HG02852 (cell line): Measurements from ENCODE around the gene KATNAL2.

ENCODE experiments used
- ATAC-seq: cut with Tn5 transposase; IDR thresholded peaks from one replicate; pipeline ENCODE4 v1.9.1; 2021; ENCODE audit warnings: mild to moderate bottlenecking, moderate library complexity; ENCODE audit not compliant: unreplicated experiment

The KATNAL2 gene, protein sequence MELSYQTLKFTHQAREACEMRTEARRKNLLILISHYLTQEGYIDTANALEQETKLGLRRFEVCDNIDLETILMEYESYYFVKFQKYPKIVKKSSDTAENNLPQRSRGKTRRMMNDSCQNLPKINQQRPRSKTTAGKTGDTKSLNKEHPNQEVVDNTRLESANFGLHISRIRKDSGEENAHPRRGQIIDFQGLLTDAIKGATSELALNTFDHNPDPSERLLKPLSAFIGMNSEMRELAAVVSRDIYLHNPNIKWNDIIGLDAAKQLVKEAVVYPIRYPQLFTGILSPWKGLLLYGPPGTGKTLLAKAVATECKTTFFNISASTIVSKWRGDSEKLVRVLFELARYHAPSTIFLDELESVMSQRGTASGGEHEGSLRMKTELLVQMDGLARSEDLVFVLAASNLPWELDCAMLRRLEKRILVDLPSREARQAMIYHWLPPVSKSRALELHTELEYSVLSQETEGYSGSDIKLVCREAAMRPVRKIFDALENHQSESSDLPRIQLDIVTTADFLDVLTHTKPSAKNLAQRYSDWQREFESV

DNA sequence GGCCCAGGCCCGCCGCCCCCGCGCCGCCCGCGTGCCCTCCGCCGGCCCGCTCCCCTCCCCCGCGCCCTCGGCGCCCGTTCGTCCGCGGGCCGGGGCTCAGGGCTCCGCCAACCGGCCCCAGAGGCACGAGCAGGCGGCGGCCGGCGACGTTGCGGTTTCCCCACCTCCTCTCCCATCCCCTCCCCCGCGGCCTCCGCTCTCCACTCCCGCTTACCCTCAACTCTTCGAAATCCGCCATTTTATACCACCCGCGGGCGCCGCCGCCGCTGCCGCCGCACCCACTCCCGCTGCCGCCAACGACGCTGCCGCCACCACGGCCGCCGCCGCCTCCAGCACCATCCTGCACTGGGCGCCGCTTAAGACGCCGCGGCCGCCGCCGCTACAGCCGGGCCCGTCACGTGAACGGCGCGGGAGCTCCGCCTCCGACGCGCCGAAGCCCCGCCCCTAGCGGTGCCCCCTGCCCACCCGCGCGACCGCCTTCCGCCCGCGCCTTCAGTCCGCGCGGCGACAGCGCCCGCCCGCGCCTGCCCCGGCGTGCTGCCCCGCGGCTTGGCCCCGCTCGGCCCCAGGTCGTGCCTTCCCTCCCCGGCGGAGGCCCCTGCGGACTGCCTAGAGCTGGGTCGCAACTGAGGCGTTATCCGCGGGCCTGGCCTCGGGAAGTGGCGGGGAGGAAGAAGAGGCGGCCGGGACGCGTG lies at the start of gene KATNAL2, which contains the start of gene PIAS2:
Gene KATNAL2, plus strand, starts transcription at position 495 of the 695 bp plus-strand sequence. CDS start 29,271 bp downstream, outside the sequence.
Gene PIAS2, minus strand, starts transcription at position 400 of the 695 bp plus-strand sequence. Its CDS starts 162 bp downstream, at position 238.
- peak; percentile 83 for ATAC-seq

DNA sequence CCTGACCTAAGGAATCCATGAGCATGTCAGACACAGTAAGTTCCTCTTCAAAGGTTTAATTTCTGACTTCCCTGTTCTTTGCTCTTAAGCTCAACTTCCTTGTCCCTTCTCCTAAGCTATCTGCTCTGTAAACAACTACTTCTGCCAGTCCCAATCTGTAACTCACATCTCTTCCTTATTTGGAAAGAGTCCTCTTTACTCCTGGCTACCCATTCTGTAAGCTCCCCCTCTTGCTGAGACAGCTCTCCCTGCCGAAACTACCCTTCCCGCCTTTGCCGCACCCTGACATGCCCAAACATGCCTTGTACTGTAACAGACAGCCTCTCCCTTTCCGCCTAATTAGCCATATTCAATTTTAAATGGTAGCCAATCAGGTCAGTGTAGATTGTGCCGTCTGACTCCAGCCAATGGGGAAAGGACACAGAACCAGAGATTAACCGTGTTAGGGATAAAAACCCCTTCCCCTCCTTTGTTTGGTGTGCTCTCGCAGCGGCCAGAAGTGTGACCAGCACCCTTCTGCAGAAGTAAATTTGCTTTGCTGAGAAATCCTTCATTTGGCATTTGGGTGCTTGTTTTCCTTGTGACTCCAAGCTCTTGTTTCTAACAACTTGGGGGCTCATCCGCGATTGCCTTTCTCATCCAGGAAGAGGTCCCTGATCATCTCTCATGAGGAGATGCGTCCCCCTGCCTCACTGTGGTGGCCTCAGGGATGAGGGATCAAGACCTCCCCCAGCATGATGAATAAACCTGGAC lies 49.1 kb upstream of the KATNAL2 start:
- ATAC-seq = no peak

DNA sequence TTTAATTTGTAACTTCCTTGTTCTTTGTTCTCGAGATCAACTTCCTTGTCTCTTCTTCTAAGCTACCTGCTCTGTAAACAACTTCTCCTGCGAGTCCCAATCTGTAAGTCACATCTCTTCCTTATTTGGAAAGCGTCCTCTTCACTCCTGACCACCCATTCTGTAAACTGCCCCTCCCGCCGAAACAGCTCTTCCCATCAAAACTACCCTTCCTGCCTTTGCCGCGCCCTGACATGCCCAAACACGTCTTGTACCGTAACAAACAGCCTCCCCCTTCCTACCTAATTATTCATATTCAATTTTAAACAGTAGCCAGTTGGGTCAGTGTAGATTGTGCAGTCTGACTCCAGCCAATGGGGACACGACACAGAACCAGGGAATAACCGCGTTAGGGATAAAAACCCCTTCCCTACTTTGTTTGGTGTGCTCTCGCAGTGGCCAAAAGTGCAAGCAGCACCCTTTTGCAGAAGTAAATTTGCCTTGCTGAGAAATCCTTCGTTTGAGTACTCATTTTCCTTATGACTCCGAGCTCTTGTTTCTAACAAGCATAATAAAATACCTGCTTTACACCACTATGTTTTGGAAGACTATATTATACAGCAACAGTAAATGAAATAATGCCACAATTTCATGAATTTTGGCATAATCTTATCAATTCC lies 39.9 kb upstream of the KATNAL2 start:
- no peak for ATAC-seq

DNA sequence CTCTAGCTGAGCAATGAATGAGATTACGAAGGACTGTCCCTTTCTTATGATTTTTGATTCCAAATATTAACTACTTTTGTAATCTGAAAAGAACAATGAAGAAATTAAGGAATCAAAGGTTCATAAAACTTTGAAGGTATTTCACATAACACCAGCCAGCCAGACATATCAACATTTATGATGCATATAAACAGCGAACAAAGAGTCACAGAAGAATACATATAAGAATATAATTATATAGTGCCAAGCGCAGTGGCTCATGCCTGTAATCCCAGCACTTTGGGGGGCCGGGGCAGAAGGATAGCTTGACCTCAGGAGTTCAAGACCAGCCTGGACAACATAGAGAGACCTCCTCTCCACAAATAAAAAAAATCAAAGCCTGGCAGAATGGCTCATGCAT lies 34.2 kb upstream of the KATNAL2 start:
- ATAC-seq = no peak

DNA sequence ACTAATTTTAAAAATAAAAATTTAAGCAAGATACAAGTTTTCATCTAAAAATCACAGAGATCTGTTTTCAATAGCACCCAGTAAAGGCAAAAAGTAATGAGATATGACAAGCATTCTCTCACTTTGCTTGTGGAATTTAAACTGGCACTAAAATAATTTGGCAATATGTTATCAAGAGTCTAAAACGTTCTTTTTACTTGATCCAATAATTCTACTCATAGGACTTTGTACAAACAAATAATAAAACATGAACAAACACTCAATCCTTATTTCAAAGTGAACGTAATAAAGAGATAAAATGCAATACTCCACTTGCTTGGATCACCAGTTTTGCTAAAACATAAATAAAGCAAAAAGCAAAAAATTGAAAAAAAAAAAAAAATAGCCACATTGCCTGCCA lies 30.5 kb upstream of the KATNAL2 start:
- ATAC-seq = no peak

DNA sequence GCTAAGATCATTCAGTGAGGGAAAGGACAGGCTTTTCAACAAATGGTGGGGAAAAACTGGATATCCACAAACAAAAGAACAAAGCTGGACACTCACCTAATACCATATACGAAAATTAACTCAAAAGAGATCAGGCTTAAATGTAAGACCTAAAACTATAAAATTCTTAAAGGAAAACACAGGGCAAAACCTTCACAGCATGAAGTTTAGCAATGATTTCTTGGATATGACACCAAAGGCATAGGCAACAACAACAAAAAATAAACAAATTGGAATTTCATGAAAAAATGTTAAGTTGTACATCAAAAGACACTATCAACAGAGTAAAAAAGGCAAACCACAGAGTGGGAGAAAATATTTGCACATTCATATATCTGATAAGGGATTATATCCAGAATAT lies 28.4 kb upstream of the KATNAL2 start:
- no peak for ATAC-seq

DNA sequence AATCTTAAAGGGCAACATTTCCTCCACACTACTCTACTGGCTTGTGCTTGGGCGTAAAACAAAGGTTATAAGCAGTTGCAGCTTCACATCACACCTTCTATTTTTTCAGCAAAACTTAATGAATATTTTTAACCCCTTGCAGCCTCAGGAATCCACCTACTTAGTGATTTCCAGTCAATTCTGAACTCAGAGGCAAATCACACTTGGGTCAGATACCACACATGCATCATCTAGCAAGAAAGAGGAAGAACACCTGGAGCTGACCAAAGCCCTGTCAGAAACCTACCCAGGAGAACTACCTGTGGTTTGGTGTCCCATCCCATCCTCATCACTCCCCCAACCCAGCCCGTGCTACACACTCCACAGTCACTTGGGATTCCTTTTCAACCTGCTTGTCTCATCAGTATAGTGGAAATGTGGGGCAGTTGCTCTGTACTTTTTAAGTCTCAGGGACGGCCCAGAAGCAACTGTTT lies 25.6 kb upstream of the KATNAL2 start:
- ATAC-seq = peak; percentile 88

DNA sequence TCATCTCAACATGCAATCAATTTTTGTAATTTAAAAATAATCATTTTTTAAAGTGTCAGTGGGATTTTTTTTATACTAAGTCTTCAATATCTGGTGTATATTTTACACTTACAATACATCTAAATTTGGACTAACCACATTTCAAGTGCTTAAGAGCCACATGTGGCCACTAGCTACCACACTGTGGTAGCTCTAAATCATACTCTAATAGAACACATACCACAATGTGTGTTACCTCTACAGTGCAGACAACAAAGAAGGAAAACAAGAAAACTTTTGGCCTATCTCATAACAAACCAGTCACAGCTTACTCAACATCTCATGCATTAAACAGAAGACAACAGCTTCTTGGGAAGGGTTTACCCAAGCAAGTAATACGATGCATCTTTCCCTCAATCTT lies 24.6 kb upstream of the KATNAL2 start:
- peak; percentile 67 for ATAC-seq

DNA sequence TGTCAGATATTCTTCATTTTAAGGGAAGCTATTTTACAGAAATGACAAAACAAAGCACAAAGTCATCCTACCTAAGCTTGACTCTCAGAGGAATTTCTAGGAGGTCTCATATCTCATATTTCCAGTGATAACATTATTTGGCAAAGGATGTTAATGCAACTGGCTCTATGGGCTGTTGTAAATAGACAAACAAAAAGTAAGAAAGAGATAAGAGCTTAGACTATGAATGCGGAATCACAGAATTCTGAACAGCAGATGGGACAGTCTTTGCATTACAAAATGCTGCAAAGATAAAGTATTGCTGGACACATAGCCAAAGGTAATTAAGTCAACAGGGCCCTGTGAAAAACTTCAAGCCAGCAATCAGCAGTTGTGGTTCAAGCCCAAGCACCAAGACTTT lies 24.0 kb upstream of the KATNAL2 start:
- no peak for ATAC-seq

DNA sequence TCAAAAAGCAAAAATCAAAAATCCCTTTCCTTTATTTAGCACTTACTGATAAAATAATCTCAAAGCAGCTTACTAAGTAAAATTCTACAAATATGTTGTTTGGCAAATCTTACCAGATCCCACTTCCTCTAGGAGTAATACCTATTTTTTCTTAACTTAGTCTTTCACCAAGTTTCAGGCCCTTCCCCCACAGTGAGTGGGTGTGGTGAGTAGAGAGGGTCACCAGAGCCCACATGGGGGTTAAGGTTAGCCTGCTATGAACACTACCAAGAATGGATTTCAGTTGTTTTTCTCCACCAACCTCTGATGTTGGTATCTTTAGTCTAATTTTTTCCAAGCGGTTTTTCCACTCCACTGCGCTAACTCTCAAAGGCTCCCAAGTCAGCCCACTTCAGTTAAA lies 23.3 kb upstream of the KATNAL2 start:
- ATAC-seq = no peak

DNA sequence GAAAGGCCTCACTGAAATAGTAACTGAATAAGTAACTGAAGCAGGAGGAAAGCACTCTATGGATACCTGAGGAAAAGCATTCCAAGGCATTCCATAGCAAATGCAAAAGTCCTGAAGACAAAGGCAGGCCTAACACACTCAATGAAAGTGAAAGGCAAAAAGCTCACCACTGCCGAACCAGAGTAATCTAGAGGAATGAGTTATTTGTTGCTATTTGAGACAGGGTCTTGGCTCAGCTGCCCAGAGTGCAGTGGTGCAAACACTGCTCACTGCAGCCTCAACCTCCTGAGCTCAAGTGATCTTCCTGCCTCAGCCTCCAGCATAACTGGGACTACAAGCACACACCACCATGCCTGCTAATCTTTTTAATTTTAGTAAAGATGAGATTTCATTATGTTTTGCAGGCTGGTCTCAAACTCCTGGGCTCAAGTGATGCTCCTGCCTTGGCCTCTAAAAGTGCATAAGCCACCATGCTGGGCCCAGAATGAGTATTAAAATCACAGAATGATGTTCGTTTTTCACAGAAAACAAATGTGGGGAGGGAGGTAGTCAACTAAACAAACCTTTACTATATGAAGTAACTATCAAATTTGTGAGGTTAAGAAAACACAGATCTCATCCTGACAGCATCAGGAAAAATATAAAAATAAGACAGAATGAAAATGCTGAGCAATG lies 18.0 kb upstream of the KATNAL2 start:
- ATAC-seq = peak; percentile 97

DNA sequence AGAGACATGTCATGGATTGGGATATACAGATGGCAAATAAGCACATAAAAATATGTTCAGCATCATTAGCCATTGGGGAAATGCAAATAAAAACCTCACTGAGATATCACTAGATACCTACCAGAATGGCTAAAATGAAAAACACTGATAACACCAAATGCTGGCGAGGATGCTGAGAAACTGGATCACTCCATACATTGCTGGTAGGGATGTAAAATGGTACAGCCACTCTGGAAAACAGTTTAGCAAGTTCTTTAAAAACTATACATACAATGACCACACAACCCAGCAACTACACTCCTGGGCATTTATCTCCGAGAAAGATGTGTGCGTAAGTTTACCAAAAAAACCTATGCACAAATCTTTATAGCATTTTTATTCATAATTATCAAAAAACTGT lies 14.0 kb upstream of the KATNAL2 start:
- ATAC-seq = no peak

DNA sequence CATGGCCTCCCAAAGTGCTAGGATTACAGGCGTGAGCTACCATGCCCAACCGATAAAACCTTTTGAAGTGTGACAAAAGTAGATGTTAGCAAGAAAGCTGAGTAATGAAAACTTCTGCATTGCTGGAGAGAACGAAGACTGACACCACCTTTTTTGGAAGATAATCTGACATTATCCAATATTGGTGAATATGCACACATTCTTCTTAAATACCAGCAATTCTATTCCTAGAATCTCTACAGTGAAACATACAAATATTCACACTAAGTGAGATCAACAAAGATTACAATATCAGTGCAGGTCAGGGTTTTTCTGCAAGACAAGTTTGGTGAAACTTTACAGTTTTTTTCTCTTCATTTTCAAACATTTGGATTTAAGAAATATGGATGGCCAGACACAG lies 7.9 kb upstream of the KATNAL2 start:
- ATAC-seq = no peak

DNA sequence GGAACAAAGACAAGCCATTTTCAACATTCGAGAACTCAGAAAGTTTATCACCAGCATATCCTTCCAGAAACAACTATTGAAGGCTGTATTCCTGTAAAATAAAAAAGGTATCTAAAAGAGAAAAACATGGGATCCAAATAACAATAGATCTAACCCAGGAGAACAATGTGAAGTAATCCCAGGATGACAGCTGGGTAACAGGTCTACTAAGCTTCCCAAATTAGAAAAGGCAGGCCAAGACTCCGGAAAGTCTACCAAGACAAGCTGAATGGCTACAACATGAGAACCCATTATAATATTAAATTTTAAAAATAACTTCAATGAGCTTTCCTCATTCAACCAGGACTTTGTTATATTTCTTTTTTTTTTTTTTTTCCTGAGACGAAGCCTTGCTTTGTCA lies 6.5 kb upstream of the KATNAL2 start:
- no peak for ATAC-seq

DNA sequence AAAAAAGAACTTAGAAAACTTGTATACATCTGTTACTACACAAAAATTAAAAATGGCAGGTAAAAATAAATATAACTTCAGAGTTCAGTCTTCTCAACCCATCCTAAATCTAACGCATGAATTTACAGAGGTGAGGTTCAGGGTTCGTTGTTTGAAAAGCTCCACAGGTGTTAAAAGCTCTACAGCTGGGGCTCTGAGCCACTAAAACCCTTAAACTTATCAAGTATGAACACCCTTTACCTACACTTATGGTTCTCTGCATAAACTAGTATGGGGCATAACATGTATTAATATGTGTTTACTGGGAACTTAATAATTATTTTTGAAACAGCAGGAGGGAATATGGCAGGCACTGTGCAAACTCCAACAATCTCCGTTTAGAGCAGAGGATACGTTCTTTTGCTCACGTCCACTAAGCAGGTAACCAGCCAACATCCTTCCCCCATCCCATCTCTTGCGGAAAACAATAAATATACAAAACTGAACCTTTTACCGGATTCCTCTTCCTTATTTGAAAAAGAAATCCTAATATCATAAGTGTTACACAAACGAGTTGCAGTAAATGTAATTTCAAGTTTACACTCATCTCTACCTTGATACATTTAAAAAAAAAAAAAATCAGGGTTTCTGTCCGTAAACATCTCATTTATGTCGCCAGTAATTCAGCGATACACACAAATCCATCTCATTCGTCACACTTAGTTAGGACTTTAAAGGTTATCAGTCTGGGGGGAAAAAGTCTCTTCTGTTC lies 1.4 kb upstream of the KATNAL2 start:
- no peak for ATAC-seq

DNA sequence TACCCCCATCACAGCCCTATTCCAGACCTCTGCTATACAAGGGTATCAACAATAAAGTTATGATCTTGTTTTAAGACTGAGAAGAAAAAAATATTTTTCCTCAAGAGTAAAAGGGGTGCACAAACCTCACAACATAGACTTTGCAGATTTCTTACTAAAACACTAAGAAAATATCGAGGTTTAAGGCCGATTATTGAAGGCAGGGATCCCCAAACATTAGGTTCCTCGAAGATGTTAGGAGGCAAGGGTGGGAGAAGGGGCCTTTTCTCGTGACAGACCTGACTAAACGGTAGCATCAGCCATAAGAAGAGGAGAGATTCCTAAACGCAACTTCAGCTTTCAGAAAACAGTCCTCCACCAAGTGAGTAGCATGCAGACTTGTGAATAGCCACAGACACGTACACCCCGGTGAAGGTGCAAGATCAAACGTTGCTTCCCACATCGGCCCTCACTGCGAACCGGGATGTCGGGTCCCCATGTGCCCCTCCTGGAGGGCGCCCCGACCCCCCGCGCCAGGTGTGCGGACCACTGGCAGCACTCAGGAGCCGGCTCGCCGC lies 773 bp upstream of the KATNAL2 start:
- peak; percentile 30 for ATAC-seq

DNA sequence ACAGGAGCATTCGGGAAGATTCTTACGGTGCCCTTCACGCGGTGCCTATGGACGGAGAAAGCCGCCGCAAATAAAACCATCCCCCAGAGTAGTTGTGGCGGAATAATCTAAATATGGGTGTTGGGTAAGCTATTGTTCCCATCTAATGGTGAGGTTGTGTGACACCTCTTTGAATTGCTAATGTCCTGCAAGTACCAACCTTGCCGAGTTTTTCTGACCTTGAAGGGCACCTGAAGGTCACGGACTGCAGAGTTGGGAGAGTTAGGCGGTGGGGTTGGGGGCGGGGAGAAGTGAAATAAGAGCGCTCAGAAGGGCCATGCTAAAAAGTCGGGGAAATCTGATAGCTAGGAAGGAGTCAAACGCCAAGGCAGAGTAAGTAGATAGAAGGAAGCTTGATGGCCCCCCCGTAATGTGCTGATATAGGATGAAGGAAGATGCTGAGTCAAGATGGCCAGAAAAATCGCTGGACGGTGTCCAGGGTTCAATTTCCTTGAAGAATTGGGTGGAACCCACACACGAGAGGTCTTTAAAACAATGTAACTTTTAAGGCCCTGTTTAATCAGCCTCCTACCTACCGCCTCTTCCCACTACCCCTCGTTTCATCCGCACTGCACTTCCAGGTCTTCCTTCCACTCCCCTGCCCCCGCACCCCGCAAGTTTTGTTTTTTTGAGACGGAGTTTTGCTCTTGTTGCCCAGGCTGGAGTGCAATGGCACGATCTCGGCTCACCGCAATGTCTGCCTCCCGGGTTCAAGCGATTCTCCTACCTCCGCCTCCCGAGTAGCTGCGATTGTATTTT lies 600 bp downstream of the KATNAL2 start:
- no peak for ATAC-seq

DNA sequence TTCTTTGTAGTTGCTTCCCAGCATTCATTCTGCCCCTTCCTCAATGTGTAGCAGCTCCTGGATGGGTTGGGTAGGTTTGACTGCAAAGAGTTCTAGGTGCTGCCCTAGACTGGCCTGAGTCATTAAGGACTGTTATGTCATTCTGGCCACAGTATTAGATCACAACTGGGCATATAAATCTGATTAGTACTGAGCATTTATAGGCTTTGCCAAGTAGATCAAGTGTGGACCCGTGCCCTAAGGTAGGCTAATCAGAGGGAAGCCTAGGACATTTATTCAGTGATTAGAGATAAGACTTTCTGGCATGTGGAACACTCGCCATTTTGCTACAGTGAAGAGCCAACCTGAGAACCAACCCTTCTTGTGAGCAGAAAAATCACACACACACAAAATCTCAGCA lies 2.7 kb downstream of the KATNAL2 start:
- ATAC-seq = no peak
